HCT116 (cell line): Measurements from ENCODE around the gene DOCK1. TPM values are rescaled to one million over a fixed set of nuclear protein-coding genes. Genes with fewer than 3 reads are reported as not detected.

Source experiments
- ATAC-seq: fragments of 200-7000 bp; cut with Tn5 transposase; 2 replicates; pipeline ENCODE4 v1.9.1; 2020; ENCODE audit warnings: mild to moderate bottlenecking, moderate library complexity
- BruUV-seq: library from RNA; stranded (reverse); fragments of 400-500 nt; replicated peaks from 2 replicates; lab custom pipeline; 2021; lab: Mats Ljungman, UMichigan
- CTCF ChIA-PET: fragments of 300-600 bp; sonication (Branson Sonifier 250); formaldehyde crosslinking; loops from one replicate; lab custom pipeline; 2021; ENCODE audit warnings: antibody characterized with exemption; lab: Charles Lee
- POLR2A ChIA-PET: fragments of 300-600, 350-600 bp; sonication (Branson Sonifier 250); formaldehyde crosslinking; loops from one replicate; lab custom pipeline; 2021; ENCODE audit warnings: antibody characterized with exemption; lab: Charles Lee
- RAD21 ChIA-PET, 2 experiments: fragments of 300-600 bp; sonication (Branson Sonifier 250); formaldehyde crosslinking; loops; one replicate each; lab custom pipeline; 2023; ENCODE audit warnings: low total read pairs in 2 of 2; ENCODE audit not compliant: uncharacterized antibody in 2 of 2, unreplicated experiment in 2 of 2, low non-redundant PET in 1 of 2; lab: Charles Lee
- DNase-seq: peaks from one replicate; pipeline ENCODE4 v3.0.0-alpha.2; 2010; ENCODE audit warnings: low read depth, low spot score
- H2AFZ ChIP-seq: fragments of 200-600 bp; shearing (Covaris generic), sonication (generic); 2 replicates; pipeline ENCODE4 v1.6.1; 2017; ENCODE audit warnings: low read depth, mixed run types, mixed read lengths, antibody characterized with exemption, low read length; ENCODE audit not compliant: poor library complexity, severe bottlenecking
- H3K27ac ChIP-seq: 2 replicates; pipeline ENCODE4 v1.5.1; 2012; ENCODE audit warnings: low read depth, low read length
- H3K27me3 ChIP-seq: fragments of 200-600 bp; sonication (generic); 2 replicates; pipeline ENCODE4 v1.6.1; 2016; ENCODE audit warnings: mixed run types, low read length, mixed read lengths; ENCODE audit not compliant: insufficient read depth
- H3K36me3 ChIP-seq, 2 experiments: fragments of 200-500 bp in 1 of 2; fragments of 200-600 bp in 1 of 2; sonication (Bioruptor generic) in 1 of 2; sonication (generic) in 1 of 2; 2 replicates each; pipeline versions ENCODE4 v1.5.1 to v1.6.1; 2014 to 2016; ENCODE audit warnings: low read length in 2 of 2, inconsistent platforms in 1 of 2, mixed read lengths in 1 of 2, mixed run types in 1 of 2; ENCODE audit not compliant: insufficient read depth in 2 of 2, control insufficient read depth in 1 of 2
- H3K4me1 ChIP-seq, 2 experiments: fragments of 200-600 bp in 1 of 2; sonication (generic) in 1 of 2; 2 replicates each; pipeline versions ENCODE4 v1.5.1 to v1.6.1; 2012 to 2017; ENCODE audit warnings: low read length in 2 of 2, inconsistent platforms in 1 of 2, mild to moderate bottlenecking in 1 of 2, mixed read lengths in 1 of 2, mixed run types in 1 of 2, moderate library complexity in 1 of 2; ENCODE audit not compliant: insufficient read depth in 2 of 2, control insufficient read depth in 1 of 2
- H3K4me2 ChIP-seq: fragments of 200-600 bp; sonication (generic); 2 replicates; pipeline ENCODE4 v1.6.1; 2017; ENCODE audit warnings: mixed run types, low read length, mixed read lengths
- H3K4me3 ChIP-seq, 2 experiments: fragments of 200-600 bp in 1 of 2; sonication (generic) in 1 of 2; replicated peaks in 1 of 2; 2 replicates each; pipeline ENCODE4 v1.5.1; 2011 to 2016; ENCODE audit warnings: low read length in 2 of 2, control low read depth in 1 of 2, low read depth in 1 of 2, mild to moderate bottlenecking in 1 of 2, mixed read lengths in 1 of 2, mixed run types in 1 of 2
- H3K79me2 ChIP-seq: fragments of 200-600 bp; sonication (generic); 2 replicates; pipeline ENCODE4 v1.6.1; 2017; ENCODE audit warnings: mild to moderate bottlenecking, mixed run types, low read length, moderate library complexity, mixed read lengths; ENCODE audit not compliant: insufficient read depth
- H3K9ac ChIP-seq: fragments of 200-600 bp; sonication (generic); 2 replicates; pipeline ENCODE4 v1.6.1; 2016; ENCODE audit warnings: low read length, mixed read lengths
- H3K9me2 ChIP-seq: fragments of 200-600 bp; sonication (generic), shearing (Covaris generic); 2 replicates; pipeline ENCODE4 v1.6.1; 2017; ENCODE audit warnings: mixed run types, mild to moderate bottlenecking, moderate library complexity; ENCODE audit not compliant: insufficient read depth
- H3K9me3 ChIP-seq, 2 experiments: fragments of 200-500 bp in 1 of 2; fragments of 200-600 bp in 1 of 2; sonication (Bioruptor generic) in 1 of 2; sonication (generic) in 1 of 2; 2 replicates each; pipeline ENCODE4 v1.6.1; 2014 to 2017; ENCODE audit warnings: low read length in 2 of 2, mixed read lengths in 2 of 2, inconsistent platforms in 1 of 2, low read depth in 1 of 2, mild to moderate bottlenecking in 1 of 2, mixed run types in 1 of 2, moderate library complexity in 1 of 2; ENCODE audit not compliant: control insufficient read depth in 1 of 2, insufficient read depth in 1 of 2
- H4K20me1 ChIP-seq: fragments of 200-600 bp; sonication (generic), shearing (Covaris generic); 2 replicates; pipeline ENCODE4 v1.6.1; 2017; ENCODE audit warnings: mixed run types, mild to moderate bottlenecking, moderate library complexity; ENCODE audit not compliant: insufficient read depth
- CBX3 ChIP-seq: IDR thresholded peaks from 2 replicates; pipeline ENCODE4 v1.6.1; 2012; ENCODE audit warnings: low read depth
- CTCF ChIP-seq, 3 experiments: fragments of 200-600 bp in 1 of 3; sonication (generic) in 1 of 3; IDR thresholded peaks in 2 of 3; conservative IDR thresholded peaks in 1 of 3; 2 replicates each; pipeline ENCODE4 v1.5.1; 2012 to 2017; ENCODE audit warnings: low read depth in 2 of 3, low read length in 2 of 3, antibody characterized with exemption in 1 of 3, borderline replicate concordance in 1 of 3, control low read depth in 1 of 3, mild to moderate bottlenecking in 1 of 3, mixed read lengths in 1 of 3, mixed run types in 1 of 3, moderate library complexity in 1 of 3; ENCODE audit not compliant: insufficient read depth in 1 of 3
- ELF1 ChIP-seq: IDR thresholded peaks from 2 replicates; pipeline ENCODE4 v1.6.1; 2012; ENCODE audit warnings: low read depth, borderline replicate concordance
- FOSL1 ChIP-seq: IDR thresholded peaks from 2 replicates; pipeline ENCODE4 v1.6.1; 2012; ENCODE audit warnings: low read depth
- JUND ChIP-seq: IDR thresholded peaks from 2 replicates; pipeline ENCODE4 v1.6.1; 2012
- MAX ChIP-seq: IDR thresholded peaks from 2 replicates; pipeline ENCODE4 v1.6.1; 2012
- POLR2A ChIP-seq: IDR thresholded peaks from 2 replicates; pipeline ENCODE4 v1.7.0; 2011; ENCODE audit warnings: borderline replicate concordance; ENCODE audit not compliant: insufficient read depth, insufficient read length; ENCODE audit errors: extremely low read depth
- POLR2AphosphoS5 ChIP-seq: IDR thresholded peaks from 2 replicates; pipeline ENCODE4 v1.6.1; 2011; ENCODE audit warnings: mild to moderate bottlenecking, low read depth, low read length, moderate library complexity
- RAD21 ChIP-seq: IDR thresholded peaks from 2 replicates; pipeline ENCODE4 v1.6.1; 2012; ENCODE audit warnings: low read depth, mild to moderate bottlenecking
- SP1 ChIP-seq: IDR thresholded peaks from 2 replicates; pipeline ENCODE4 v1.6.1; 2012; ENCODE audit warnings: low read depth
- SRF ChIP-seq: IDR thresholded peaks from 2 replicates; pipeline ENCODE4 v1.6.1; 2012; ENCODE audit warnings: low read depth
- TCF7L2 ChIP-seq: IDR thresholded peaks from 2 replicates; pipeline ENCODE4 v1.7.0; 2011; ENCODE audit warnings: borderline replicate concordance, inconsistent platforms; ENCODE audit not compliant: insufficient read depth, insufficient read length; ENCODE audit errors: extremely low read depth
- ZFX ChIP-seq: fragments of 450-650 bp; IDR thresholded peaks from 2 replicates; pipeline ENCODE4 v1.6.1; 2017
- intact Hi-C: fragments of 100-400 bp; cut with micrococcal nuclease; formaldehyde crosslinking; loops from 2 replicates; pipeline ENCODE4 v1.10.0; 2022
- total RNA-seq: library from RNA; stranded (reverse); gene quantifications from one replicate; pipeline ENCODE4 v1.2.1, GENCODE V29; 2021; ENCODE audit not compliant: unreplicated experiment

DOCK1 gene
- total RNA-seq, 1 experiment from 2014 or later = 46.5 TPM

- TF ChIP-seq ELF1 = no peak
These were observed 449.0 kb downstream of the DOCK1 start (continued) for GRCh38 chr10:127354255-127354654.

- Histone ChIP-seq H3K36me3 (no peaks in the 10 kb centered on the region), H3K9ac (no peak overlapping the region), H3K4me2 (no peak overlapping the region), H3K27me3 (no peaks in the 10 kb centered on the region), H3K4me1 (no peaks in the 10 kb centered on the region), H4K20me1 (no peaks in the 10 kb centered on the region), H3K79me2 (no peaks in the 10 kb centered on the region), H3K9me3 (no peaks in the 10 kb centered on the region), H2AFZ (no peak overlapping the region), H3K4me3 (no peak overlapping the region), H3K27ac (no peak overlapping the region), H3K9me2 (no peaks in the 10 kb centered on the region)
- ATAC-seq (peak; percentile 59), DNase-seq (peak; percentile 3)
- RAD21 ChIA-PET = no interaction called here
- TF ChIP-seq JUND (no peak), RAD21 (peak; percentile 60), CTCF (IDR thresholded peaks at IDR 0.05 in 2 of 3, conservative IDR thresholded peaks at IDR 0.05 in 1 of 3; ENCODE audit: borderline replicate concordance in 1 of 3, insufficient read depth in 1 of 3, low read depth in 2 of 3, low read length in 2 of 3) (peak; percentile 51 to 77 (median 74); a peak in 5 of 6 replicates)
- intact Hi-C loops = loop anchor here (5.0 kb wide), 2 partner anchors 113 to 222 kb away; no protein-coding TSS in a partner anchor
- POLR2A ChIA-PET = no interaction called here
- BruUV-seq = no TSS peak
- CTCF ChIA-PET = interaction anchor here (1.2 kb wide), 2 partner anchors 11 to 499 kb away, joined by 3 read pairs; no protein-coding TSS in a partner anchor
These were observed 449.8 kb downstream of the DOCK1 start for GRCh38 chr10:127354992-127355391.

- Histone ChIP-seq H3K27ac (no peak overlapping the region), H3K79me2 (no peaks in the 10 kb centered on the region), H3K4me1 (no peaks in the 10 kb centered on the region), H3K4me3 (no peak overlapping the region), H3K4me2 (no peak overlapping the region), H3K9ac (no peak overlapping the region), H3K27me3 (no peaks in the 10 kb centered on the region), H3K9me2 (no peaks in the 10 kb centered on the region), H2AFZ (no peak overlapping the region), H3K9me3 (no peaks in the 10 kb centered on the region), H3K36me3 (no peaks in the 10 kb centered on the region), H4K20me1 (no peaks in the 10 kb centered on the region)
- BruUV-seq = no TSS peak
- no peak for ATAC-seq
- TF ChIP-seq MAX = no peak
- TF ChIP-seq SP1 = no peak
- no peak for TF ChIP-seq POLR2A
- TF ChIP-seq TCF7L2 = no peak
- no peak for TF ChIP-seq CBX3
- no peak for TF ChIP-seq ZFX
- TF ChIP-seq FOSL1 = no peak
- no peak for TF ChIP-seq SRF
- no peak for TF ChIP-seq POLR2AphosphoS5
- intact Hi-C loops = loop anchor here (5.0 kb wide), 1 partner anchor 114 kb away; no protein-coding TSS in a partner anchor
- CTCF ChIA-PET = no interaction called here
- POLR2A ChIA-PET = no interaction called here
- RAD21 ChIA-PET = no interaction called here
- no peak for DNase-seq
These were observed 451.1 kb downstream of the DOCK1 start for GRCh38 chr10:127356360-127356759.
